EL (cell line): ENCODE measurements around the gene ATXN10.
"Not testable (repeated sequence)": the region's sequence is repeated elsewhere in the genome, so short reads cannot be mapped to it uniquely, and the experiment has no call there.

Experiments used
- DNase-seq: peaks from one replicate; pipeline ENCODE4 v3.0.0-alpha.2; 2016

The ATXN10 gene

DNA sequence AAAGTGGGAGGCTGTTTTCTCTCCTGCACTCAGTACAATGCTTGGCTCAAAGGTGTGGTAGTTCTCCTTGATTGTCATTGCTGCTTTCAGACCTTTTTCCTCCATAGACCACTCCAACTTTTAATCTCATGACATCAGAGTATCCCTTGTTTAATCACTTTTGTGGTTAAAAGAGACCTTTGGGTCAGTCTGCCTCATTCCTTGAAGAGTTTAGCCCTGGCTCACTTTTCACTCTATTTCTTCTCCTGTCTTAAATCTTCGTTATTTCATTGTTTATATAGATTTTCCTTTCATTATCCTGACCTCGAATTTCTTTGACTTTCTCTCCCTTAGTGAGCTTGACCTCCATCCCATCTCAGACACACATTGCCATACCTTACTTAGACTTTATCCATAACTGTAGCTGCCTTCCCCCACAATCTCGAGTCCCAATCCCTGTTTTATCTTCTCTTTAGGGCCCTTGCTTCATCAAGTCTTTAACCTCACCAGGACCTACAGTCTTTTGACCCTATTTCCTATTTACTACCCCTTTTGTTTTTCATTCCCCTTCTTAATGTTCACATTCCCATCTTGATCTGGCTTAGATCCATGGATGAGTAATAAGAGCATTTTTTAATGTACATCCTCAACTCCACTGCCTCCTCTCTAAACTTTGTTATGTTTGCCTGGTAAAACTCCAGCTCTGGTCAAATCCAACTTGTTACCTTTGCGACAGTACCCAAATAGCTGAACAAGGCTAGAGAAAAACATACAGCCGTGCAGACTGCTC is 9.5 kb downstream of the ATXN10 start:
- peak; percentile 84 for DNase-seq

- peak; percentile 36 for DNase-seq
These were observed 10.4 kb downstream of the ATXN10 start for GRCh38 chr22:45682064-45682463.

DNA sequence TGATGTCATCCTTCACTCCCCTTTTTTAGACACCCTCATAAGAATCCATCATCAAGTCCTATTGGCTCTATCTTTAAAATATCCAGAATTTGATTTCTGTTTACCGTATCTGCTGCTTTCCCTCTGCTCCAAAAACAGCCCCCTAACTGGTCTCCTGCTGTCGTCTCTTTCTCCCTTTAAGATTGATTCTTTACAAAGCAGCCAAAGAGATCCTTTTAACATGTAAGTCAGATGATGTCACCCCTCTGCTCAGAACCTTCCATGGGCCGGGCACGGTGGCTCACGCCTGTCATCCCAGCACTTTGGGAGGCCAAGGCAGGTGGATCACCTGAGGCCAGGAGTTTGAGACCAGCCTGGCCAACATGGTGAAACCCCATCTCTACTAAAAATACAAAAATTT is 11.1 kb downstream of the ATXN10 start:
- not testable (repeated sequence) for DNase-seq

- no peak for DNase-seq
These were observed 11.6 kb downstream of the ATXN10 start for GRCh38 chr22:45683248-45683647.

GRCh38 chr22:45683680-45684079 is 12.0 kb downstream of the ATXN10 start:
- no peak for DNase-seq

- peak; percentile 50 for DNase-seq
These were observed 12.5 kb downstream of the ATXN10 start for GRCh38 chr22:45684169-45684568.

DNA sequence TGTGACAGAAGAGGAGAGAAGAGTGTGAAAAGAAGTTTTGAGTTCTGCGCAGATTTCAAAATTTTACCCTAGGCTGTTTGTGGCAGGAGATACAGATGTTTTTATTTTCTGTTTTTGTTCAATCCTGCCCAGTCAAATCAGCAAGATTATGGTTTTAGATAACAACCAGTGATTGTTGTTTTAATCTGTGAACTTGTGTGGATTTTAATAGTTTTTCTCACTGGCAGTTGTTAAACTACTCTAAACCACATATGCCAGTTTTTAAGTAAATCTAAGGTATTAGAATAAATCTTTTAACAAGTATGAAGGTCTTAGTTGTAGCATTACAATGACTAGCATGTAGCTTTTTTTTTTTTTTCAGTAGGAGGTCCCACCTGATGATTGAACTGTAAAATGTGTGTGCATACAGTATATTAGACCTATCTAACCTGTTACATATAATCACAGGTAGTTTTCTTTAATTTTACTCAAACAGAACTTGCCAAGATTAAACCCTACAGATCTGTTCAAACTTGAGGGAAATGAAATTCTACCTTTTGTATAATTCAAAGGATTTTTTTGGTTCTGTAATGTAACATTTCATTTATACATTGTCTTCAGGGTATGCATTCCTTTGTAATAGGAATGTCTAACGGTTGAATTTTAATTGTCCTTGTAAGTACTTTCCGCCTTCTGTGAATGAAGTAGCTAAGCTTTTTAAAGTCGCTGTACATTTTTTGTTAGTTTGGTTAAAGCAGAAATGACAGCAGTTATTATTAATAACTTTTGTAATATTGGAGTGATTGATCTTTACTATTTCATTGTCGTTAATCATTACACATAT is 13.3 kb downstream of the ATXN10 start:
- no peak for DNase-seq

- DNase-seq = peak; percentile 48
These were observed 14.4 kb downstream of the ATXN10 start for GRCh38 chr22:45686004-45686403.

DNA sequence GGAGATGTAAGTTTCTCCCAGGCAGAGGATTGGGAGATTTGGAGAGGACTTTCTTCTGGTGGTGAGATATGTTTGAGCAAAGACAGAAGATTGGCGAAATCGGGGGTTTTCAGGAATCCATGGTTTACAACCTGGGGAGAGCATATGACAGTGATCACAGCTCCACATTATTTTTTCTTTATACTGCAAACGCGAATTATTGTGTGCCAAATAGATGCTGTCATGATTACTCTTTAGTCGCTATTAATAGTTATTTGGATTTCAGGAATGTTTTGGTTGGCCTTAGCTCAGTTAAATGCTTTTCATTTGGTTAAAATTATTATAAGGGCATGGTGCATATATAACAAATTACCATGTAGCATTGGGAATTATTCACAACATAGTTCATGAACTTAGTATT is 15.2 kb downstream of the ATXN10 start:
- peak; percentile 60 for DNase-seq

DNA sequence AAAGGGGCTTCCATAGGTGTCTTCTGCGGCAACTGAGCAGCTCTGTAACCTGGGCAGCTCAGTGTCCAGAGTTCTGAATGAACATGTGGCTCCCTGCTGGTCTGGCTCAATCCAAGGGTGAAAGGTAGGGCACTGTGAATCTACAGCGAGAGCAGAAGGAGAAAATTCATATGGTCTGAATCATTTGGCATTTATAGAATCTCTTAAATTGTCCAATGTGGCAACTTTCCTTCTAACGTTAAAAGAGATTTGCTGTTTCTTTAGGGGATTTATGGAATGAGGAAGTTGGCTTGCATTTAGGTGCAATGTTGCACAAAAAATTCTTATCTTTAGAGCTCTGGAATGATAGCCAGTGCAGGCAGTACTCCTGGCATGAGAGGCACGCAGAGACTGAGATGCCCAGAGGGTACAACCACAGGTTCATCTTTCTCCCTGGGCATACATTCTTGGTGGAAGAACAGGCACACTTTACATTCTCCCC is 17.0 kb downstream of the ATXN10 start:
- DNase-seq = peak; percentile 98

DNA sequence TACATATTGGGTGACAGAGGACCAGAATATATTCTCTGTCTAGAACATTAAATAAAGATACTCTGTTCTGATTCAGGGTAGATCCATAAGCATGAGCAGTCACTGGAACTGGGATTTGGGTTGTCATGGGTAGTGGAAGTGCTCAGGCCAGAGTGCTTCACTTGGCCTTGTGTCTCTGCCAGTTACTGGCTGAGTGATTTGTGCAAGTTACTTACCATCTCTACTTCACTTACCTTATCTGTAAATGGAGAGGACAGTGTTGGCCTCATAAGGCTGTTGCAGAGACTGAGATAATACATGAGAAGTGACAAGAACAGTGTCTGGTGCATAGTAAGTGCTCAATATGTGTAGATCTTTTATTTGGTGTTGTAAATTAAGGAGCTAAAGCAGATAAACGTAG is 17.6 kb downstream of the ATXN10 start:
- DNase-seq = no peak

DNA sequence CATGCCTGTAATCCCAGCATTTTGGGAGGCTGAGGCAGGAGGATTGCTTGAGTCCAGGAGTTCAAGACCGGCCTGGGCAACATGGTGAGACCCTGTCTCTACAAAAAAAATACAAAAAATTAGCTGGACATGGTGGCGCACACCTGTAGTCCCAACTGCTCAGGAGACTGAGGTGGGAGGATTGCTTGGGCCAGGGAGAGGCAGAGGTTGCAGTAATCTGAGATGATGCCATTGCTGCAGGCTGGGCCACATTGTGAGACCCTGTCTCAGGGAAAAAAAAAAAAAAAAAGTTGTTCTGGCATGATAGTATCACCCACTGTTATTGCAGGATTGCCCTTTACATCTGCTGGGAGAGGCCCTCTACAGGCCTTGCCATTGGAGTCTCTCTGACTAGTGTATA is 18.4 kb downstream of the ATXN10 start:
- DNase-seq = no peak

GRCh38 chr22:45692549-45692948 is 20.9 kb downstream of the ATXN10 start:
- peak; percentile 69 for DNase-seq

DNA sequence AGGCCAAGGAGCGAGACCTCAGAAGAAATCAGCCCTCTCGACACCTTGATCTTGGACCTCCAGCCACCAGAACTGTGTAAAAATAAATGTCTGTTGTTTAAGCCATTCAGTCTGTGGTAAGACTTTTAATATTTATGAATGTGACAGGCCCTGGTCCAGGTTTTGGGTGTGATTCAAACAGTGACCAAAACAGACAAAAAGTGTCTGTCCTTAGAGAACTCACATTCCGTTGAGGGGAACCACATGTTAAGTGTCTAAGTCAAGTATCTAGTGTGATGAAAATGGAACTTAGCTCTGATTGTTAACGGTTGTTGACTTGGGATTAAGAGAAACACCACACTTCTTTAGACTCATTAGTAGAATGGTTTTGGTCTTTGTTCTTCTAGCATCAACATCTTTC is 22.2 kb downstream of the ATXN10 start:
- DNase-seq = no peak

- DNase-seq = no peak
These were observed 24.6 kb downstream of the ATXN10 start for GRCh38 chr22:45696227-45696626.

DNA sequence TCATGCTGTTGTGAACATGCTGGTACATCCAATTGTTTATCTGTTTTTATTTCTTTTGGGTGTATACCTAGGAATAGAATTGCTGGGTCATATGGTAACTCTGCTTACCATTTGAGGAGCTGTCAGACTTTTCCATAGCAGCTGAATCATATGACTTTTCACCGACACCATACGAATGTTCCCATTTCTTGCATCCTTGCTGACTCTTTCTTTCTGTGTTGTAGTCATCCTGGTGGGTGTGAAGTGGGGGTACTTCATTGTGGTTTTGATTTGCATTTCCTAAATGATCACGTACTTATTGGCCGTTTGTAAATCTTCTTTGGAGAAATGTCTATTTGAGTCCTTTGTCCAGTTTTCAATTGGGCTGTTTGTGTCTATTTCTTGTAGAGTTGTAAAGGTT is 26.5 kb downstream of the ATXN10 start:
- DNase-seq = no peak

DNA sequence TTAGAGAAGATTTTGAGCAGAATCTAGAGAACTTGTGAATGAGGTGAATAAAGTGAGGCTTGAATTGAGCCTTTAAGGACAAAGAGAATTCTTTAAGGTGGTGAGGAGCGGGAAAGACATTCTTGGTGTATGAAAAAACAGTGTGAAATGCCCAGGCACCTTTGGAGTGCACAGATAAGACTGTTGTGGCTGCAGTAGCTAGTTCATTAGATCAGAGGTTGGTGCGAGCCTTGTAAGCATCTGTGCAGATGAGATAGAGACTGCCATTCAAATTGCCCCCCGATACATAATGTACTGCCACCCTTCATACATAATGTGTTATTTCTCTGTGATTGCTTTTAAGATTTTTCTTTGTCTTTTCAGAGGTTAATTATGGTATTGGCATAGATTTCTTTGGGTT is 31.3 kb downstream of the ATXN10 start:
- no peak for DNase-seq

DNA sequence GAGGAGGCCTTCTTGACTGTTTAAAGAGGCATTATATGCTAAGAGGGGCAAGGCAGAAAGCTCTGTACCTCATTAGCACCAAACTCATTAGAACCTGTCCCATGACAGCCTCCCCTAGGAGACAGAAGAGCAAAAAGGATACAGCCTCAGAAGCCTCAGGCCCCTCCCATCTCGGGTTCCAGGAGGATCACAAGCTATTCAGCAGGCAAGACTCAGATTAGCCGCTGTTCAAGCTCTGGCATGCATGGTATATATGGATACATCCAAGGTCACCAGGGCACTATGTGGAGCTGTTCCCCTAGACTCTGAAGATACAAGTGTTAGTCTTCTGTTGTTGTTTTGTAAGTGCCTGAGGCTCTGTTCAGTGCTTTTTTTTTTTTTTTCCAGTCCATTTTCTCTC is 32.1 kb downstream of the ATXN10 start:
- no peak for DNase-seq

DNA sequence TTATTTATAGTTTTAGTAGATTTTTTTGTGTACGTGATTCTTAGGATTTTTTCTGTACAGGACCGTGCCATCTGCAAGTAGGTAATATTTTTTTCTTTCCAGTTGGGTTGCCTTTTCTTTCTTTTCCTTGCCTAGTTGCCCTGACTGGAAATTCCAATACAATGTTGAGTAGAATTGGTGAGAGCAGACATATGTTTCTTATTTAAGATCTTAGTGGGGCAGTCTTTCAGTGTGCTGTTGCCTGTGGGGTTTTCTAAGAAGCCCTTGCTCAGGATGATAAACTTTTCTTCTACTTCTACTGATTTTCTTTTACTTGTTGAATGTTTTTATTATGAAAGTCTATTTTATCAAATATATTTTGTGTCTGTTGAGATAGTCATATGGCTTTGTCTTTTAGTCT is 33.0 kb downstream of the ATXN10 start:
- no peak for DNase-seq

- DNase-seq = no peak
These were observed 36.0 kb downstream of the ATXN10 start for GRCh38 chr22:45707605-45708004.

DNA sequence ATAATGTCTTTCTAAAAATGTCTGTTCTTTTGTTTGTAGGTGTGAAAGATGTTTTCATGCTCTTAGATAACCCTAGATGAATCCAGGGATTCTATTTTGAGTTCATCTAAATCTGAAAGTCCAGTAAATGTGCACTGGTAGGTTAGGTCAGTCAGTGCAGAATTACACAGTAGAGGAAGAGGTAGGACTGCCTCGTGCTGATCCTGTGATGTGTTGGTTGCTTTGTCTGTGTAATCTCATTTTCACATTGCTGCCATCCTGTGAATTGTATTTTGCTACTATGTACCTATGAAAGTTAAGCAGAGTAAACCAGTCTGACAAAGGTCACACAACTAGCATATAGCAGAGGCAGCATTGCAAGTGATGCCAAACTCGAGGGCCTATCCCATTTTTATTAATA is 36.5 kb downstream of the ATXN10 start:
- DNase-seq = no peak

DNA sequence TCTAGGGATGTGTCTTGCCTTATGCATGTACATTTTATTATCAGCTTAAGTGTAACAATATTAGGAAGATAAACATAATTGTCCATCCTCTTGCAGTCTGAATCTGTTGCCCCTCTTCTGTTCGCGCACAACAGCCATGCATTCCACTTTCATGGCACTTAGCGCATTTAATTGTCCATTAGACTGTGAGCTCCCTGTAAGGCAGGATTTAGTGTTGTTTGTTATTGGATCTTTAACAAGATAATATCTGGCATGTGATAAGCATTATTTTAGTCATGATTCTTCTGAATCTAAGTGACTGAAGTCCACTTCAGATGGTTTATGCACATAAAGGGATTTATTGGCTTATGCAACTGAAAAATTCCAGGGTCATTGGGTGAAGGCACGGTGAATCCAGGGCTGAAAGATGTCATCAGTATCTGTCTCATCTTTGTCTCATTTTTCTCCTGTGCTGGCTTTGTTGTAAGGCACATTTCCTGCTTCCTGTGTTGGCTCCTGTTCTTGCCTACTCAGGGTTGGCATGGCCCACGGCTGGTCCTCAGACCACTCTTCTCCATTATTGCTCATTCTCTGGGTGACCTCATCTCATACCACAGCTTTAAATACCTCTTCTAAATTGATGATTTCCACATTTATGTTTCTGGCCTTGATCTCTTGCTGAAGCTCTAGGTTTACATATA is 37.6 kb downstream of the ATXN10 start:
- peak; percentile 94 for DNase-seq

- peak; percentile 84 for DNase-seq
These were observed 38.2 kb downstream of the ATXN10 start for GRCh38 chr22:45709866-45710265.

- no peak for DNase-seq
These were observed 38.8 kb downstream of the ATXN10 start for GRCh38 chr22:45710469-45710868.
